ENCODE measurements around the gene KCNG4.

KCNG4 gene

DNA sequence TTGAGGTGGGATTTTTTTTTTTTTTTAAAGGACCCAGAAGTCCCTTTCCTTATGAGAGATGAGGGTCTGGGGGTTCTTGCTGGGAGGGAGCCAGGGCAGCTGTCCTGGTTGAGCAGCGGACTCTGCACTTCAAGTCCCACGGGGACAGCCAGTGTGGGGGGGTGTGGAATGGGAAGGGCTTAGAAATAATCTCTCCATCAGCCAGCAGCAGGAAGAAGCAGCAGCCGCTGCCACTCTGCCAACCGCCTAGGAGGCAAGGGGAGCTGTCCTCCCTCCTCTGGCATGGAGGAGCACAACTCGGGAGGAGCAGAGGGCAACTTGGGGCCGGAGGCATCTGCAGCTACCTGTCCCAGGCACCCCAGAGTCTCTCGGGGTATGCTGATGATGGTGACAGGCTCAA lies at the start of gene KCNG4:
Gene KCNG4 (minus strand): TSS at position 104 of the 400 bp plus-strand sequence. CDS start 2,527 bp downstream, outside the sequence.
- no peak for DNase-seq

DNA sequence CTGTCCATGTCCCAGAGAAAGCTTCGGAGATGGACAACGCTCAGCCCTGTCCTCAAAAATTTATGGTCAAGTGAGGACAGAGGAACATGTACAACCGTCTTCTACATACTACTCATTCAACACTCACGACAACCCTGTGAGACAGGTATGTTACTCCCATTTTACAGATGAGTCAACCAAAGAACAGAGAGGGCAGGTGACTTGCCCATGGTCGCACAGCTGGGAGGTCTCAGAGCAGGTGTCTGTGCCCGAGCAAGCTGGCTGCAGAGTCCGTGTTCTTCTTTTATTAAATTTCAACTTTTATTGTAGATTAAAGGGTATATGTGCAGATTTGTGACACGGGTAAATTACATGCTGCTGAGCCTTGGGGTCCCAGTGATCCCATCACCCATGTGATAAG lies 49.1 kb upstream of the KCNG4 start:
- DNase-seq = no peak

DNA sequence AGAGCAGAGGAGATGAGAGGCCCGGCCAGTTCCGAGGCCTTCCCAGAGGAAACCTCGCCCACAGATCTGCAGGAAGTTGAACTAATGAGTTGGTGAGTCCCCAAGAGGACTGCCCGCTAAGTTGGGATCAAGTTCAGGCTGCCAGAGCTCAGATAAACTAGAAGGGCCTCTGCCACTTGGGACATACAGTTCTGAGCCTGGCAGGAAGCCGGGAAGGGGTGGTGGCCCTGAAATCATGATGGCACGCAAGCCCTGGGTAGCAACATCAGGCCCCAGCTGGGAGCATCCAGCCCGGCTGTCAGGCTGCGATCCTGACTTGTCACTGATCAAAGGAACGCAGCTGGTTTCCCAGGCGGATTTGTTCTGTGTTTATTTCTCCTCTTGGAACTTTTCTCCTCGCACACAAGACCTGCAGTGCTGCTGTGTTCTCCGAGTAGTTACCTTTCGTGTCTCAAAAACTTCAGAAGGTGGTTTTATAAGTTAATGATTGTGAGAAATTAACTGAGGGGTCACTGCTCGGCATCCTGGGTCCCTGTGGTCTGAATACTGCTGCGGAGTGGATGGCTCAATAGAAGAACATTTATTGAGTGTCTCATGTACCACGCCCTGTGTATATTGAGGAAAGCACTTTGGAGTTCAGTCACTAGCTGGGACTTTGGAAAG lies 46.9 kb upstream of the KCNG4 start:
- DNase-seq = no peak

DNA sequence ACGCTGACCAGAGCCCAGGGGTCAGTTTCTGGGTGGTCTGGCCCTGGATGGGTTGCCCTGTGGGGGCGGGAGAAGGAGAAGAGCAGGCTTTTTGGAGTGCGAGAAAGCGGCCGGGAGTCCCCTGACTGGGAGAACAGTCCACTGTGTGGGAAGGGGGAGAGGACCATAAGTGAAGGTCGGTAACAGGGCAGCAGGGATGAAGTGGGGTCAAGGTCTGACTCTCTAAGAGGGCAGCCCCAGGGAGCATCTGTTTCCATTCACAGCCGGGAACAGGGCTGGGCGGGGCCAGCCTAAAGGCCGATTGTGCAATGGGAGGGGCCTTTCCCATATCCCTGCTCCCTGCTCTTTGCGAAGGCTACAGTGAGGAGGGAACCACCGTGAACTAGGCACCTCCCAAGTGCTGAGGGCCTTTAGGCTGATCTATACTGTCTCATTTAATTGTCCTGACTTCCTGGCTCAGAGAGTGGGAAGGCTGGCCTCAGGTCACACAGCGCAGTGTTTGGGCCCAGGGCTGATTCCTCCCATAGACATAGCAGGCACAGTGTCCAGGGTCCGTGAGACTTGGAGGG lies 44.4 kb upstream of the KCNG4 start:
- DNase-seq = no peak

DNA sequence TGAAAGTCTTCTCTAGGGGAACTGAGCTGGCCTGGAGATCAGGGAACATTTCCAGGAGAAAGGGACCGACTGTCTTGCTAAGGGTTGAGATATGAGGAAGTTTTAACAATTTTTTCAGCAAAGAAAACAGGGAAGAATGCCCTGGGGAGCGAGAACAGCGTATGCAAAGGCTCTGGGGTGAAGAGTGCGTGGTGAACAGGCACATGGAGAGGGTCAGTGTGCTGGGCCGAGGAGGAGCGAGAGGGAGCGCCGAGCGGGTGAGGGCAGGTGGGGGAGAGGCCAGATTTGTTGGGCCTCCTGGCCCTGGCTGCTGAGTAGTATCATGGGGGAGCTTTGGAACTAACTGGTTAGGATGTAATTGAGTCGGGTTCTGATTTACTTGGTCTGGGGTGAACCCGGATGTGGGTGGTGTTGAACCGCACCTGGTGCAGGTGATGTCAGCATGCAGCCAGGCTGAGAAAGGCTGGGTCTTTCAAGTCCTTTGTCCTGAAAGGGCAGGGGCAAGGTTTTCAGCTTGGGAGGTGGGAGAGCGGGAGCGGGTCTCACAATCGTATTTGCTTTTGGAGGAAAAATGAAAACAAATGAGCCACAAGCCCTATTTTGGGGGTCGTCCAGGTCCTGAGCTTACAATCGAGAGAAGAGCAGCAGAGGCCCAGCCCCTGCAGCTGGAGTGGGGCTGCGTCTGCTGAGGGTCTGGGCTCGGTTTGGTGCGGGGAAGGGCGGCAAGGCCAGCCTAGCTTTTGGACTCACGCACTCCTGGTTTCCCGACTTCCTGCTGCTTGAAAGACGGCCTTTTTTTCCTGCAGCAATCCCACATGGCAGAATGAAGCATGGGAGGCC lies 43.7 kb upstream of the KCNG4 start:
- DNase-seq = no peak

DNA sequence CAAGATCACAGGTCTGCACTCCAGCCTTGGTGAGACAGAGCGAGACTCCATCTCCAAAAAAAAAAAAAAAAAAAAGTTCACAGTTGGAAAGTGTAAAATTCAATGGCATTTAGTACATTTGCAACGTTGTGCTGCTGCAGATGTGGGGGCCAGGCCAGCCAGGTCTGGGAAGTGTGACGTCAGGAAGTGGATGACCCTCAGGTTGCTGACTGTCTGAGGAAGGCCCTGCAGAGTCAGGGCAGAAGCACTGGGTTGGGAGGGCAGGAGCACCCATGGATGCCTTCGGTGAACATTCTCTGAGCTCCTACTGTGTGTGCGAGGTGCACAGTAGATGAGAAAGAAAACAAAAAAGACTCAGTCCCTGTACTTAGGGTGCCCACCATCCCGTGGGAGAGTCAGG lies 42.7 kb upstream of the KCNG4 start:
- no peak for DNase-seq

DNA sequence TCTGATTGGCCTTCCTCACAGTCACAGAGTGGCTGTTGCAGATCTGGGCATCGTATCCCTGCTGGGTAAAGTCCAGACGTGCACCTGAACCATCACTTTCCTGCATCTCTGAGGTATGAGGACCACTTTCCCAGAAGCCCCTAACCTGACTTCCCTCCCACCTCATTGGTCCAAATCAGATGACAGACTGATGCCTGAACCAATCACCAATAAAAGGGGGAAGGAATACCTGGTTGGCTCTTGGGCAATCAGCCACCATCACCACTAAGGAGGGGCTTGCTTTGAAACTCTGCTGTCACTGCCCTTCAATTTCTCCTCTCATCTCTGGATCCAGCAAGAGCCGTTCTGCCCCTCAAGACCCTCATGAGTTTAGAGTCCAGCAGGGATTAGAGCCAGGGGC lies 41.3 kb upstream of the KCNG4 start:
- no peak for DNase-seq

GRCh38 chr16:84279881-84280280 lies 40.1 kb upstream of the KCNG4 start:
- no peak for DNase-seq

GRCh38 chr16:84278968-84279367 lies 39.2 kb upstream of the KCNG4 start:
- no peak for DNase-seq

DNA sequence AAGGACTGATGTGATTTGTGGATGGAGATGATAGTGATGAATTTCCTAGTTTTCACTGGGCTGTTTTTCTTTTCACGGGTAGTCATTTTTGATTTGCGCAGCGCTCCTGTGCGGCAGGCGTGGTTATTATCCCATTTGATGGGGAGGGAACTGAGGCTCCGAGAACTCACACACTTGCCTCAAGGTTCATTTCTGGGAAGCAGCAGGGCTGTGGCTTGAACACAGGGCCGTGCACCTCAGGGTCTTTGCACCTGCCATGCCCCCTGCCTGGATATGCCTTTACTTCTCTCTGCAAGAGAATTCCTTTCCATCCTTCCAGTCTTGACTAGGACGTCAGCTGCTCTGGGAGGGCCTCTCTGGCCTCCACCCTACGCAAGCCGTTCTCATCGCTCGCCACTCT lies 38.5 kb upstream of the KCNG4 start:
- DNase-seq = no peak

DNA sequence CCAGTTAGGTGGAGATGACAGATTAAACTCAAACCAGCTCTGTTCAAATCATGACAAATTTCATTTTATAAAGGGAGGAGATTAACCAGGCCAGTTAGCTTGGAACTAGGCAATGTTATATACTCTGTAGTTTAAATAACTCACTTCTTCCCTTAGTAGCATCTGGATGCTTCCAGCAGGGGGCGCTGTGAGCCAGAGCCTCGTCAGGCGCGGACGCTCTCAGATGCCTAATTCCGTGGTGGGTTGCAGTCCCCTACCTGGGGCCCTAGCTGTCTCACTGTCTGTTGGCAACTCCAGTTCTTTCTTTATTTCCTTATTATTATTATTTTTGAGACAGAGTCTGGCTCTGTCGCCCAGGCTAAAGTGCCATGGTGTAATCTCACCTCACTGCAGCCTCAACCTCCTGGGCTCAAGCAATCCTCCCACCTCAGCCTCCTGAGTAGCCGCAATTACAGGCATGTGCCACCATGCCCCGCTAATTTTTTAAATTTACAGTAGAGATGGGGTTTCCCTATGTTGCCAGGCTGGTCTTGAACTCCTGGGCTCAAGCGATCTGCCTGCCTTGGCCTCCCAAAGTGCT lies 37.5 kb upstream of the KCNG4 start:
- peak; percentile 11 to 20 for DNase-seq

GRCh38 chr16:84275585-84276151 lies 35.9 kb upstream of the KCNG4 start:
- no peak for DNase-seq

GRCh38 chr16:84274515-84274914 lies 34.7 kb upstream of the KCNG4 start:
- no peak for DNase-seq

GRCh38 chr16:84272740-84273320 lies 33.0 kb upstream of the KCNG4 start:
- no peak for DNase-seq

GRCh38 chr16:84271866-84272265 lies 32.1 kb upstream of the KCNG4 start:
- no peak for DNase-seq

- DNase-seq = no peak
Observed at GRCh38 chr16:84271037-84271436, 31.2 kb upstream of the KCNG4 start.

GRCh38 chr16:84270531-84270930 lies 30.7 kb upstream of the KCNG4 start:
- DNase-seq = no peak

DNA sequence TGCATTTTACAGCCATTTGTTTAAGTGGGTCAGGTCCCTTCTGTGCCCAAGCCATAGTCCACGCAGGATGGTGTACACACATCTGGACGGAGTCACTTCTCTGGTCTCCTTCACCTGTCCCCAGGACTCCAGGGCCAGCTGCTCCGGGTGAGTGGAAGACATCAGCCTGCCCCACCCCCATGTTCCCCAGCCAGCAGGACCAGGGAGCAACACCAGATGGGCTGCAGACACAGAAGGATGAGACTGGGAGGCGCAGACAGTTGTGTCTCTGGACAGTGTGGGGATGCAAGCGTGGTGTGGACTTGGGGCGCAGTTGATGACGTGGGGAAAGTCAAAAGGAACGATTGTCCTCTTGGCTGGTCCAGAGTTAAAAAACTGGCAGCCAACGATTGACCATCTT lies 30.3 kb upstream of the KCNG4 start:
- no peak for DNase-seq

DNA sequence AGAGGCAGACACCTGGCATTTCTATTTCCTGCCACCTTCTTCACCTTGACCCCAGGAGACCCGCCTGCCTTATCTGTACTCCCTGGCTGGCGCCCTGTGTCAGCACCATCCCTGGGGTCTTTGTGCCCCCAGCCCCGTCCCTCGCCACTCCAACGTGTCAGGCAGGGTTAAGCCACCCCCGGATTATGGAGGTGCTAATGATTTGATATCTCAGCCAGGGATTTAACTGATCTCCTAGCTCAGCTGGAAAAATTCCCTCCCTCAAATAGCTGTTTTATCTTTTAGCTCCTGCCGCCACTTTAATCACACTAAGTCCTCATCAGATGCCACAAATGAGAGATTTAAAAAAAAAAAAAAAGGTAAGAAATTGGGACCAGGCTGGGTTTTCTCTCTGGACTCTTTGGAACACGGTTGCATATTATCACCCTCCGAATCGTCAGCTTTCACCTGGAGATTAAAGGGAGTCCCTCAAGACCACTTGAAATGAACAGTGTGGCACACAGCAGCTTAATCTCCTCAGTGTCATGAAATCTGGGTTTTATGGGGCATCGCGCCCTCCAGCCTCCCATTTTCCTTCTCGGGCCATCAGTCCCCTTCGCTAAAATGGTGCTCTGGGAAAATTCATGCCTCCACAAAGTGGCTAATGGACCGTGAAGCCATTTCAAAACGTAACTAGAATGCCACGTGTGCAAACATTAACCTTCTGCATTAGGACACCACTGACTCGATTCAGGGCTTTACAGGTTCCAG lies 28.7 kb upstream of the KCNG4 start:
- DNase-seq = no peak

DNA sequence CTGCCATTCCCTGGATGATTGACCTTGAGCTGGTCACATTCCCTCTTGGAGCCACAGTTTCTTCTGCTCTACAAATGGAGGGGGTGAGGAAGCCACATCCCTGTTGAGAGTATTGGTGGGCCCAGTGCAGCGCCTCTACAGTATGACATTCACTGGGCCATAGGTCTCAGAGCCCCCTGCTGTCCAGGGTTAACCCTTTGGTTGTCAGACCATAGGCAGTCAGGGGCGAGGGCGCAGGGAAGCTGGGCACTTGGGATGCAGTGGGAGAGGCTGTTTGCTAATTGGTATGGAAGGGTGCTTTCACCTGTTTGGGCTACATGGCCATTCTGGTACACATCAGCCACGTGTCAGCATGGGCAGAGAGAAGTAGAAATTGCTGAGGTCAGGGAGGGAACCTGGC lies 27.6 kb upstream of the KCNG4 start:
- DNase-seq = no peak

- peak in 1 of 2 donors; percentile 6 for DNase-seq
Observed at GRCh38 chr16:84266451-84266850, 26.6 kb upstream of the KCNG4 start.

DNA sequence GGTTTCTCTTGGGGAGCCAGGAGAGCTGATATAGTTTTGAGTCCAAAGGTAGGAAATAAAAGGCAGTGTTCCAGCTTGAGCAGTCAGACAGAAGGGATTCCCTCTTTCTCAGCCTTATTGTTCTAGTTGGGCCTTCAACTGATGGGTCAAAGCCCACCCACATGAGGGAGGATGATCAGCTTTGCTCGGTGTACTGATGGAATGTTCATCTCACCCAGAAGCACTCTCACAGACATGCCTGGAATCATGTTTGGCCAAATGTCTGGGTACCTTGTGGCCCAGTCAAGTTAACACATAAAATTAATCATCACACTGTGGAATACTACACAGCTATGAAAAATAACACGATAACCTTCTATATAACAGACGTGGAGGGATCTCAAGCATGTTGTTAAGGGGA lies 23.1 kb upstream of the KCNG4 start:
- no peak for DNase-seq

Data from bone marrow (tissue), 2 donors.